ENCODE measurements around the gene SLC7A10.

The SLC7A10 gene

GRCh38 chr19:33254245-33254824, 28.7 kb upstream of the SLC7A10 start:
- no peak for DNase-seq

- no peak for DNase-seq
These were observed 27.3 kb upstream of the SLC7A10 start for GRCh38 chr19:33252971-33253370.

- DNase-seq = no peak
These were observed 26.8 kb upstream of the SLC7A10 start for GRCh38 chr19:33252418-33252962.

GRCh38 chr19:33251526-33252090, 26.0 kb upstream of the SLC7A10 start:
- no peak for DNase-seq

GRCh38 chr19:33251076-33251475, 25.4 kb upstream of the SLC7A10 start:
- no peak for DNase-seq

- no peak for DNase-seq
These were observed 24.9 kb upstream of the SLC7A10 start for GRCh38 chr19:33250500-33250899.

GRCh38 chr19:33249740-33250366, 24.2 kb upstream of the SLC7A10 start:
- no peak for DNase-seq

- DNase-seq = no peak
These were observed 23.4 kb upstream of the SLC7A10 start for GRCh38 chr19:33248954-33249613.

GRCh38 chr19:33248553-33248953, 22.9 kb upstream of the SLC7A10 start:
- DNase-seq = no peak

- DNase-seq = no peak
These were observed 22.5 kb upstream of the SLC7A10 start for GRCh38 chr19:33248104-33248503.

- no peak for DNase-seq
These were observed 21.8 kb upstream of the SLC7A10 start for GRCh38 chr19:33247441-33247819.

GRCh38 chr19:33246709-33247440, 21.2 kb upstream of the SLC7A10 start:
- no peak for DNase-seq

GRCh38 chr19:33245948-33246708, 20.5 kb upstream of the SLC7A10 start:
- no peak for DNase-seq

- DNase-seq = no peak
These were observed 17.3 kb upstream of the SLC7A10 start for GRCh38 chr19:33242911-33243310.

GRCh38 chr19:33242131-33242530, 16.5 kb upstream of the SLC7A10 start:
- DNase-seq = no peak

- DNase-seq = no peak
These were observed 16.0 kb upstream of the SLC7A10 start for GRCh38 chr19:33241530-33242101.

GRCh38 chr19:33241091-33241529, 15.5 kb upstream of the SLC7A10 start:
- DNase-seq = no peak

- DNase-seq = no peak
These were observed 14.6 kb upstream of the SLC7A10 start for GRCh38 chr19:33240181-33240771.

- DNase-seq = no peak
These were observed 13.7 kb upstream of the SLC7A10 start for GRCh38 chr19:33239223-33239975.

- no peak for DNase-seq
These were observed 13.0 kb upstream of the SLC7A10 start for GRCh38 chr19:33238481-33239149.

All from retina (tissue), 1 donor.